ENCODE measurements around the gene MYMX. TPM values are rescaled to one million over a fixed set of nuclear protein-coding genes. Genes with fewer than 3 reads are reported as not detected.

The MYMX gene
- total RNA-seq, 1 experiment from 2014 or later = not detected

DNA sequence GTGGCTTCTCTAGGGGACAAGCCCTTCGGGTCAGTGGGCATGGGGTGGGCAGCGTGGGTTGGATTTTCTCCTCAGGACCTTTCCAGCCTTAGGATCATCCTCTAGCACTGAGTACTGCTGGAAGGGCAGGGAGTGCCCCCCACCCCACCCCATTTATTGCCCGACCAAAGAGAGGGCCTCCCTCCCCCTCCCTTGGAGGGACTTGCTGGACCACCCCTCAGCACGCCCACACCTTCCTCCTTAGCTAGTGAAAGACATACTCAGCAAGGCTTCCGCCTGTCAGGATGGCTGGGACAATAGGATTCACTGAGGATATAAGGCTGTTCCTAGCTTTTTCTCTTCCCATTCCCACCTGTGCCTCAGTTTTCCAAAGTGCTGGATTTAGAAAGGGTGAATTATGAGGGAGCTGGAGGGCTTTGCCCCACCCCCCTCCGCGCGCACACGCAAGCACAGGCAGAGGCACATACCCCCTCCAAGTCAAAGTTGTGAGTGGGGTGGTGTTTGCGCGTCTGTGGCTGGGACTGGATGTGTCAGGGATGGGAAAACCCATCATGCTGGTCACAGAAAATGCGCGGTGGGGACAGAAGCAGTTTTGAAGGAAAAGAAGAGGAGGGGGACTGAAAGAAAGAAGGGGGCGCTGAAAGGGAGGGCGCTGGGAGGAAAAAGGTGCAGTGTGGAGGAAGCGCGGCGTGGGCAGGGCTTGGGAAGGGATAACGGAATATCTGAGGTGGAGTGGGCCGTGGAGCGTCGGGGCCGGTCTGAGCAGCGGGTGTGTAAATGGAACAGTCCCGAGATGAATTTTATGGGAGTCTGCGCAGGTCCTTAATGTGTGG is 6.0 kb downstream of the MYMX start:
- peak; percentile 21 for ATAC-seq
- Histone ChIP-seq H3K36me3 (ENCODE audit: low read depth, low read length) (no peaks in the 10 kb centered on the region), H3K27me3 (ENCODE audit: low read length) (no peaks in the 10 kb centered on the region), H3K4me3 (ENCODE audit: low read length) (peak overlapping the region; percentile 69), H2AFZ (ENCODE audit: low read length) (peak overlapping the region; percentile 79), H3K4me1 (ENCODE audit: insufficient read depth, low read length) (peaks cover 29% of the 10 kb centered on the region), H3K4me2 (ENCODE audit: low read length) (peak overlapping the region; percentile 85), H3K27ac (ENCODE audit: low read length) (no peak overlapping the region), H4K20me1 (ENCODE audit: low read length) (peaks cover 5% of the 10 kb centered on the region; the same call in 1 of the 2 replicates), H3F3A (ENCODE audit: low read length, unreplicated experiment) (peaks cover 4% of the 10 kb centered on the region), H3K79me2 (ENCODE audit: low read length) (peaks cover 32% of the 10 kb centered on the region), H3K9ac (ENCODE audit: low read length) (peak overlapping the region; percentile 21; the same call in 1 of the 2 replicates), H3K9me2 (replicated peaks; ENCODE audit: low read length) (no peaks in the 10 kb centered on the region), H3K9me3 (ENCODE audit: low read length) (no peaks in the 10 kb centered on the region)
- CTCF ChIA-PET = interaction anchor here (0.7 to 0.9 kb wide), 2 partner anchors 12 to 15 kb away, joined by 3 to 6 read pairs; no protein-coding TSS in a partner anchor
- no TSS peak for BruUV-seq (replicated peaks)
- TF ChIP-seq EZH2 (IDR thresholded peaks at IDR 0.05; ENCODE audit: low read length, unreplicated experiment) (no peak), EZH2phosphoT487 (IDR thresholded peaks at IDR 0.05; ENCODE audit: borderline replicate concordance, low read length) (no peak)
- TF ChIP-seq, protein P1, sequence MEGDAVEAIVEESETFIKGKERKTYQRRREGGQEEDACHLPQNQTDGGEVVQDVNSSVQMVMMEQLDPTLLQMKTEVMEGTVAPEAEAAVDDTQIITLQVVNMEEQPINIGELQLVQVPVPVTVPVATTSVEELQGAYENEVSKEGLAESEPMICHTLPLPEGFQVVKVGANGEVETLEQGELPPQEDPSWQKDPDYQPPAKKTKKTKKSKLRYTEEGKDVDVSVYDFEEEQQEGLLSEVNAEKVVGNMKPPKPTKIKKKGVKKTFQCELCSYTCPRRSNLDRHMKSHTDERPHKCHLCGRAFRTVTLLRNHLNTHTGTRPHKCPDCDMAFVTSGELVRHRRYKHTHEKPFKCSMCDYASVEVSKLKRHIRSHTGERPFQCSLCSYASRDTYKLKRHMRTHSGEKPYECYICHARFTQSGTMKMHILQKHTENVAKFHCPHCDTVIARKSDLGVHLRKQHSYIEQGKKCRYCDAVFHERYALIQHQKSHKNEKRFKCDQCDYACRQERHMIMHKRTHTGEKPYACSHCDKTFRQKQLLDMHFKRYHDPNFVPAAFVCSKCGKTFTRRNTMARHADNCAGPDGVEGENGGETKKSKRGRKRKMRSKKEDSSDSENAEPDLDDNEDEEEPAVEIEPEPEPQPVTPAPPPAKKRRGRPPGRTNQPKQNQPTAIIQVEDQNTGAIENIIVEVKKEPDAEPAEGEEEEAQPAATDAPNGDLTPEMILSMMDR (conservative IDR thresholded peaks at IDR 0.05; ENCODE audit: low read depth, low read length) = no peak
- DNase-seq = peak; percentile 16
- POLR2A ChIA-PET (ENCODE audit: unreplicated experiment) = interaction anchor here (0.6 to 0.7 kb wide), 2 partner anchors 31 to 463 kb away, joined by 3 to 20 read pairs; no protein-coding TSS in a partner anchor
- intact Hi-C loops (cut with micrococcal nuclease) = no loop called here

DNA sequence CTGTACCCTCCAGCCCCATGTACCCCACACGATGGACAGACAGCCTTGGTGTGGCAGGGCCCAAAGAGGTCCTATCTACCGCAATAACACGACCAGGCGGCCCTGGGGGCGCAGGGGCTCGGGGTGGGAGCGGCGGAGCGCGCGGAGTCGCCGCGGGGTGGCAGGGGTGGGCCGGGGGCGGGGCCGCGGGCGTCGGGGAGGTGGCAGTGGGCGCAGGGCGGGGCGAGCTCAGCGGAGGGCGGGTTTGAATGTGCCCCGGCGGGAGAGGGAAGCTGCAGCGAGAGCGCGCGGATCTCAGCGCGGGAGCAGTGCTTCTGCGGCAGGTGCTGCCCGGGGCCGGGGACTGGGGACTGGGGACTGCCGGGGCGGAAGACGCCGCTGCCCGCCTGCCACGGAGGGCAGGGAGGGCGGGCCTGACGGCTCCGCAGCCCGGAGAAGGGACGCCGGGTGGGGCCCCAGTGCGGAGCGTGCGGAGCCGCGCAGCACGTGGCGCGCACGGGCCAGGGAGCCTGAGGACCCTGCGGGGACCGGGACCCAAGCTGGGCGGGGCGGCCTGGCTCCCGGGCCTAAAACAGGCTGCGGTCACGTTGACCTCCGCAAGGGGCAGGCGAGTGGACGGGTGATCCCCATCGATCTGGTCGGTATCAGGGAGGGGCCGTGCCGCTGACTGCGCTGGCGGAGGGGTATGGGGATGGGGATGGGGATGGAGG is 6.7 kb downstream of the MYMX start, which contains the start of gene SLC29A1:
SLC29A1 (plus strand) TSS at position 277 of the 710 bp plus-strand sequence. CDS start 3,719 bp downstream, outside the sequence.
- Histone ChIP-seq H3F3A (ENCODE audit: low read length, unreplicated experiment) (peaks cover 4% of the 10 kb centered on the region), H3K79me2 (ENCODE audit: low read length) (peaks cover 32% of the 10 kb centered on the region), H3K9me3 (ENCODE audit: low read length) (no peaks in the 10 kb centered on the region), H3K36me3 (ENCODE audit: low read depth, low read length) (no peaks in the 10 kb centered on the region), H3K27me3 (ENCODE audit: low read length) (no peaks in the 10 kb centered on the region), H3K27ac (ENCODE audit: low read length) (no peak within 1 kb of the TSS), H3K4me2 (ENCODE audit: low read length) (peak within 1 kb of the TSS; percentile 85), H3K9me2 (replicated peaks; ENCODE audit: low read length) (no peaks in the 10 kb centered on the region), H3K9ac (ENCODE audit: low read length) (peak within 1 kb of the TSS; percentile 60), H4K20me1 (ENCODE audit: low read length) (peaks cover 5% of the 10 kb centered on the region; the same call in 1 of the 2 replicates), H3K4me3 (ENCODE audit: low read length) (peak within 1 kb of the TSS; percentile 69), H2AFZ (ENCODE audit: low read length) (peak within 1 kb of the TSS; percentile 80), H3K4me1 (ENCODE audit: insufficient read depth, low read length) (peaks cover 26% of the 10 kb centered on the region)
- no peak for TF ChIP-seq EZH2 (IDR thresholded peaks at IDR 0.05; ENCODE audit: low read length, unreplicated experiment)
- TF ChIP-seq EZH2phosphoT487 (IDR thresholded peaks at IDR 0.05; ENCODE audit: borderline replicate concordance, low read length) = no peak
- TF ChIP-seq, protein P1 (conservative IDR thresholded peaks at IDR 0.05; ENCODE audit: low read depth, low read length) = no peak
- ATAC-seq = peak; percentile 44
- peak; percentile 72 for DNase-seq
- ChIA-PET POLR2A (ENCODE audit: unreplicated experiment) (interaction anchor here (0.5 to 0.6 kb wide), 5 partner anchors 19 to 587 kb away, joined by 3 to 20 read pairs (median 4); no protein-coding TSS in a partner anchor), CTCF (interaction anchor here (0.9 kb wide), 1 partner anchor 14 kb away, joined by 3 read pairs; no protein-coding TSS in a partner anchor)
- intact Hi-C loops (cut with micrococcal nuclease) = no loop called here
- no TSS peak for BruUV-seq (replicated peaks)

Data from PC-3 (cell line).